Liver (tissue), 3 donors: Measurements from ENCODE around the gene DUSP7.

Experiments used
- CTCF ChIP-seq: fragments of 150-350 bp; IDR thresholded peaks from 2 replicates; pipeline ENCODE4 v1.5.1; 2017; ENCODE audit warnings: improper control_type of control experiment, low read depth, low read length; ENCODE audit not compliant: missing input control
- GABPA ChIP-seq, 2 donors: IDR thresholded peaks in 1 of 2; conservative IDR thresholded peaks in 1 of 2; 2 replicates each; pipeline ENCODE4 v1.6.1; 2016; ENCODE audit warnings: antibody characterized with exemption in 2 of 2, mild to moderate bottlenecking in 1 of 2, moderate library complexity in 1 of 2
- JUND ChIP-seq, 2 donors: IDR thresholded peaks; 2 replicates each; pipeline ENCODE4 v1.6.1; 2016; ENCODE audit warnings: antibody characterized with exemption in 2 of 2
- RAD21 ChIP-seq, 2 donors: IDR thresholded peaks; 2 replicates each; pipeline ENCODE4 v1.6.1; 2016; ENCODE audit warnings: antibody characterized with exemption in 2 of 2, mild to moderate bottlenecking in 2 of 2
- REST ChIP-seq: IDR thresholded peaks from 2 replicates; pipeline ENCODE4 v1.6.1; 2016; ENCODE audit warnings: antibody characterized with exemption, mild to moderate bottlenecking
- TAF1 ChIP-seq: conservative IDR thresholded peaks from 2 replicates; pipeline ENCODE4 v1.6.1; 2016; ENCODE audit warnings: antibody characterized with exemption, mild to moderate bottlenecking
- ZBTB33 ChIP-seq: IDR thresholded peaks from 2 replicates; pipeline ENCODE4 v1.6.1; 2016; ENCODE audit warnings: antibody characterized with exemption
- TF ChIP-seq, protein P1 (sequence below): IDR thresholded peaks from 2 replicates; pipeline ENCODE4 v1.6.1; 2016; ENCODE audit warnings: antibody characterized with exemption
- donor health status: healthy.
- donor health status: healthy.

GRCh38 chr3:52094571-52095485, 38.5 kb upstream of the DUSP7 start:
- no peak for TF ChIP-seq REST
- no peak for TF ChIP-seq CTCF
- no peak for TF ChIP-seq ZBTB33
- no peak for TF ChIP-seq JUND (IDR thresholded peaks at IDR 0.05)
- TF ChIP-seq, protein P1, sequence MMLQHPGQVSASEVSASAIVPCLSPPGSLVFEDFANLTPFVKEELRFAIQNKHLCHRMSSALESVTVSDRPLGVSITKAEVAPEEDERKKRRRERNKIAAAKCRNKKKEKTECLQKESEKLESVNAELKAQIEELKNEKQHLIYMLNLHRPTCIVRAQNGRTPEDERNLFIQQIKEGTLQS, result no peak
- no peak for TF ChIP-seq RAD21 (IDR thresholded peaks at IDR 0.05)
- no peak for TF ChIP-seq TAF1
- no peak for TF ChIP-seq GABPA (IDR thresholded peaks at IDR 0.05 in 1 of 2, conservative IDR thresholded peaks at IDR 0.05 in 1 of 2)
